Activated CD8-positive, alpha-beta T cell treated with anti-CD3 and anti-CD28 coated beads, Interleukin-2, amount 10 ng/mL, durations not matched to agents 7 days and 5 days (primary cell): Measurements from ENCODE around the gene SMCP. TPM values are rescaled to one million over a fixed set of nuclear protein-coding genes. Genes with fewer than 3 reads are reported as not detected.

Source experiments
- ATAC-seq: fragments of 150-1000 bp; cut with Tn5 transposase; one replicate; pipeline ENCODE4 v1.10.0; 2021; ENCODE audit warnings: moderate library complexity
- CTCF ChIA-PET: fragments of 350-600 bp; sonication (Branson Sonifier 250); formaldehyde crosslinking; loops from one replicate; lab custom pipeline; 2021; ENCODE audit warnings: antibody characterized with exemption; lab: Charles Lee
- POLR2A ChIA-PET: fragments of 350-600 bp; sonication (Branson Sonifier 250); formaldehyde crosslinking; loops from one replicate; lab custom pipeline; 2021; ENCODE audit warnings: antibody characterized with exemption; lab: Charles Lee
- DNase-seq: peaks from one replicate; pipeline ENCODE4 v3.0.0-alpha.2; 2020
- H3K27ac Mint-ChIP-seq: one replicate; pipeline ENCODE4 v1.8.0; 2021; ENCODE audit warnings: mild to moderate bottlenecking, mixed read lengths
- H3K27me3 Mint-ChIP-seq: one replicate; pipeline ENCODE4 v1.8.0; 2021; ENCODE audit warnings: low read depth, mixed read lengths
- H3K36me3 Mint-ChIP-seq: one replicate; pipeline ENCODE4 v1.8.0; 2021; ENCODE audit warnings: low read depth, mixed read lengths
- H3K4me1 Mint-ChIP-seq: one replicate; pipeline ENCODE4 v1.8.0; 2021; ENCODE audit warnings: low read depth, mixed read lengths
- H3K4me3 Mint-ChIP-seq: one replicate; pipeline ENCODE4 v1.8.0; 2021; ENCODE audit warnings: mild to moderate bottlenecking, mixed read lengths
- H3K9me3 Mint-ChIP-seq: one replicate; pipeline ENCODE4 v1.8.0; 2022; ENCODE audit warnings: mixed read lengths; ENCODE audit not compliant: insufficient read depth
- total RNA-seq, 2 experiments: library from RNA; stranded (reverse); gene quantifications; one replicate each; pipeline ENCODE4 v1.2.3, GENCODE V29; 2021

SMCP gene
- total RNA-seq, 2 experiments from 2014 or later: not detected

- Mint-ChIP-seq H3K4me3 (no peak overlapping the region), H3K27me3 (peaks cover 5% of the 10 kb centered on the region), H3K9me3 (no peaks in the 10 kb centered on the region), H3K36me3 (no peaks in the 10 kb centered on the region), H3K27ac (no peak overlapping the region), H3K4me1 (no peaks in the 10 kb centered on the region)
- no peak for ATAC-seq
- ChIA-PET POLR2A (no interaction called here), CTCF (interaction anchor here (0.7 to 2.4 kb wide), 10 partner anchors 8 to 363 kb away, joined by 3 to 11 read pairs (median 6); partner anchors contain the start of gene LCE7A)
- no peak for DNase-seq
Measured at GRCh38 chr1:152870831-152871730, 7.0 kb upstream of the SMCP start.

GRCh38 chr1:152871731-152872126, 6.4 kb upstream of the SMCP start:
- H3K27me3 Mint-ChIP-seq: peaks cover 5% of the 10 kb centered on the region
- DNase-seq: no peak
- no peaks in the 10 kb centered on the region for H3K36me3 Mint-ChIP-seq
- no peaks in the 10 kb centered on the region for H3K4me1 Mint-ChIP-seq
- H3K27ac Mint-ChIP-seq: no peak overlapping the region
- ChIA-PET POLR2A (no interaction called here), CTCF (interaction anchor here (0.7 to 2.4 kb wide), 2 partner anchors 54 to 356 kb away, joined by 3 to 11 read pairs; no protein-coding TSS in a partner anchor)
- ATAC-seq: no peak
- H3K9me3 Mint-ChIP-seq: no peaks in the 10 kb centered on the region
- no peak overlapping the region for H3K4me3 Mint-ChIP-seq

DNA sequence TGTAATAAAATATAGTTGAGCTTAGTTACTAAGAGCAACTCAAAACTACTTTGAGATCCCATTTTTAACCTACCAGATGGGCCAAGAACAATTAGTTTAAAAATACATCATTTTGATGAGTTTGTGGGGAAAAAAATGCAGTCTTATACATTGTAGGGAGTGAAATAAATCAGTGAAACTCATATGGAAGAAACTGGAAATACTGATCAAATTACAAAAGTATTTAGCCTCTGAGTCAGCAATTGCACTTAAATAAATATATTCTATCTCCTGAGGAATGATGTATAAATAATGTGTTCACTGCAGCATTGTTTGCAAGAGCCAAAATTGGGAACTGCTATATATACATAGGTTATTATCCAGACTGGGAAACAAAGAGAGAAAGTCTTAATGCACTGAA, 4.6 kb upstream of the SMCP start:
- CTCF ChIA-PET: no interaction called here
- Mint-ChIP-seq H3K27me3 (peaks cover 5% of the 10 kb centered on the region), H3K4me1 (no peaks in the 10 kb centered on the region), H3K27ac (no peak overlapping the region), H3K36me3 (no peaks in the 10 kb centered on the region), H3K9me3 (no peaks in the 10 kb centered on the region), H3K4me3 (no peak overlapping the region)
- DNase-seq (no peak), ATAC-seq (no peak)
- POLR2A ChIA-PET: no interaction called here

- DNase-seq: no peak
- Mint-ChIP-seq H3K27me3 (peaks cover 5% of the 10 kb centered on the region), H3K27ac (no peak overlapping the region), H3K4me3 (no peak overlapping the region), H3K36me3 (no peaks in the 10 kb centered on the region), H3K9me3 (no peaks in the 10 kb centered on the region), H3K4me1 (no peaks in the 10 kb centered on the region)
- CTCF ChIA-PET: no interaction called here
- ATAC-seq: no peak
- POLR2A ChIA-PET: no interaction called here
Measured at GRCh38 chr1:152876827-152877226, 1.3 kb upstream of the SMCP start.

- Mint-ChIP-seq H3K36me3 (no peaks in the 10 kb centered on the region), H3K9me3 (no peaks in the 10 kb centered on the region), H3K27me3 (peaks cover 5% of the 10 kb centered on the region), H3K27ac (no peak overlapping the region), H3K4me1 (no peaks in the 10 kb centered on the region), H3K4me3 (no peak overlapping the region)
- ChIA-PET POLR2A (no interaction called here), CTCF (interaction anchor here (1.2 kb wide), 1 partner anchor 9 kb away, joined by 3 read pairs; no protein-coding TSS in a partner anchor)
- DNase-seq: no peak
- ATAC-seq: no peak
Measured at GRCh38 chr1:152879559-152880198, 1.6 kb downstream of the SMCP start.

DNA sequence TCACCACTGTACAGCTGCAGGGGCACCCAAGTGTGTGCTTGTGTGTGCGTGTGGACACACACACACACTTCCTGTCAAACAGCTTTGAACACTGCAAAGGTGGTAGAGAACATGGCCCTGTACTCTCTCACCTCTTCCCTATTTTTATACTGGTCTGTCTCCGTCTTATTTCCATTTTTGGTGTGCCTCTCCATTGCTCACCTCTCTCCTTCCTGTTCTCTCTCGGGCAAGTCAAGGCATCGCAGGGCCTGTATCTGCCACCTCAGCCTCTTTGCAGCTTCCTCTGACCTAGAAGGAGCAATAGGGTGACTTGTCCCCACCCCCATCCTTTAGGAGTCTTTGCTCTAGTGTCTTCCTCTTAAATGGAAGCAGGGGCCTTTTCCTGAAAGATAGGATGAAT, 2.2 kb downstream of the SMCP start:
- POLR2A ChIA-PET: no interaction called here
- CTCF ChIA-PET: no interaction called here
- Mint-ChIP-seq H3K27ac (no peak overlapping the region), H3K4me3 (no peak overlapping the region), H3K9me3 (no peaks in the 10 kb centered on the region), H3K36me3 (no peaks in the 10 kb centered on the region), H3K4me1 (no peaks in the 10 kb centered on the region), H3K27me3 (peaks cover 2% of the 10 kb centered on the region)
- ATAC-seq (no peak), DNase-seq (no peak)

DNA sequence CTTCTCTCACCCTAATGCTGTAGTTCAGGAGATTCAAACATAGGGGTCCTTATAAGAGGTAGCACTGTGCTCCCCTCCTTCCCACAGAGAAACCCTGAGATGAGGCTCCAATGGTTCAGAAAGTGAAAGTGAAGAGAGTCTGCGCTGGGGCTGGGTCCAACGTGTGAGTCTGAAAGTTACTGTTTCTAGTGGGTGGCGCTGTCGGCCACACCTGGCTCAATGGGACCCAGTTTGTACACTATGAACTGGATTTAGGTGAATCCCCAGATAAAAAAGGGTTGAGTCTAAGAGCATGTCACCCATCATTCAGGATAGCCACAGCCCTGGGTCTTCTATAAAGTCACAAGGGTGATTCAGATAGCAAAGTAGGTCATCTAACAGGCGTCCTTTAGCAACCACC, 2.8 kb downstream of the SMCP start:
- Mint-ChIP-seq H3K27me3 (no peaks in the 10 kb centered on the region), H3K4me1 (no peaks in the 10 kb centered on the region), H3K9me3 (no peaks in the 10 kb centered on the region), H3K27ac (no peak overlapping the region), H3K4me3 (no peak overlapping the region), H3K36me3 (no peaks in the 10 kb centered on the region)
- CTCF ChIA-PET: no interaction called here
- POLR2A ChIA-PET: no interaction called here
- ATAC-seq (no peak), DNase-seq (no peak)

DNA sequence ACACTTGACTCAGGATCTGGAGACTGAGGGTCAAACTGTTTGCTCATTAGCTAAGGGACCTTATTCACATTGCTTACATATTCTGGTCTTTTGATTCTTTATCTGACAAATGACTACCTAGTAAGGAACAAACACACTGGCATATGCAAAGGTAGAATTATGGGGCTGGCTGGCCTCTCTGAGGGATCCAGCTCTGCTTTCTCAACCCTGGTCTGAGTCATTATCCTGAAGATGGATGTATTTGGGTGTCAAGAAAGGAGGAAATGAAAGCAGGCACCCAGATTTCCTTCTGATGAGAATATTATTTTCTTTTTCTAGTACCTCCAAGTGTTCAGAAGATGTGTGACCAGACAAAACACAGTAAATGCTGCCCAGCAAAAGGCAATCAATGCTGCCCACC, 6.0 kb downstream of the SMCP start:
- Mint-ChIP-seq H3K4me1 (no peaks in the 10 kb centered on the region), H3K9me3 (no peaks in the 10 kb centered on the region), H3K27ac (no peak overlapping the region), H3K27me3 (peaks cover 5% of the 10 kb centered on the region), H3K4me3 (no peak overlapping the region), H3K36me3 (no peaks in the 10 kb centered on the region)
- DNase-seq (no peak), ATAC-seq (no peak)
- ChIA-PET POLR2A (no interaction called here), CTCF (interaction anchor here (0.8 kb wide), 1 partner anchor 14 kb away, joined by 3 read pairs; no protein-coding TSS in a partner anchor)

GRCh38 chr1:152884506-152884905, 6.4 kb downstream of the SMCP start:
- Mint-ChIP-seq H3K4me1 (no peaks in the 10 kb centered on the region), H3K27ac (no peak overlapping the region), H3K4me3 (no peak overlapping the region), H3K27me3 (peaks cover 5% of the 10 kb centered on the region), H3K36me3 (no peaks in the 10 kb centered on the region), H3K9me3 (no peaks in the 10 kb centered on the region)
- no peak for ATAC-seq
- ChIA-PET CTCF (no interaction called here), POLR2A (no interaction called here)
- DNase-seq: no peak

DNA sequence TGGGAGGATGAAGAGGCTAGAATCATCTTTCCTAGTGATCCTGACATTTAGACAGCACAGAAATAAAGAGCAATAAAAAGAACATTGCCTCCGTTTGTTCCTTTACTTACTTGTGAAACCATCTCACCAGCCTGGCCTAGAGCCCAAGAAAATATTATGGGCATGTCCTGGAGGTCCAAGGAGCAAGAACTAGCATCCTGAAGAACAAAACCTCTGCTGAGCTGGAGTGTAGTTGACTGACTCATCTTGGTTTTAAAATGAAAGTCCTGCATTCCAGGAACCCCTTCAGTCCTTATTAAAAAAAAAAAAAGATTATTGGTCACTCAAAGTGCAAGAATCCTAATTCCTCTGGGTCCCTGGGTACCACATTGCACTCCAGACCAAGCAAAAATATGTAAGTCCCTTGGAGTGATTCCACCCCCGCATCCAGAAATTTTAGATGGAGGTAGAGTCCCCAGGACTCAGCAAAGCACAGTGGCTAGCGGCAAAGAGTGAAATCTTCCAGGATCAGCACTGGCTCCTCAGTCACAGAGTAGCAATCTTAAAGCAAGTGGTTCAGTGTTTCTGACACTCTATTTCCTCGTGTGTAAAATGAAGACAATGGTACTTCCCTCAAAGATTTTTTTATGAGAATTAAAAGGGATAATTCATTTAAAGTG, 7.0 kb downstream of the SMCP start:
- no peaks in the 10 kb centered on the region for H3K9me3 Mint-ChIP-seq
- ATAC-seq (no peak), DNase-seq (no peak)
- H3K27me3 Mint-ChIP-seq: peaks cover 7% of the 10 kb centered on the region
- no peaks in the 10 kb centered on the region for H3K4me1 Mint-ChIP-seq
- no peaks in the 10 kb centered on the region for H3K36me3 Mint-ChIP-seq
- no peak overlapping the region for H3K27ac Mint-ChIP-seq
- ChIA-PET CTCF (no interaction called here), POLR2A (no interaction called here)
- no peak overlapping the region for H3K4me3 Mint-ChIP-seq

DNA sequence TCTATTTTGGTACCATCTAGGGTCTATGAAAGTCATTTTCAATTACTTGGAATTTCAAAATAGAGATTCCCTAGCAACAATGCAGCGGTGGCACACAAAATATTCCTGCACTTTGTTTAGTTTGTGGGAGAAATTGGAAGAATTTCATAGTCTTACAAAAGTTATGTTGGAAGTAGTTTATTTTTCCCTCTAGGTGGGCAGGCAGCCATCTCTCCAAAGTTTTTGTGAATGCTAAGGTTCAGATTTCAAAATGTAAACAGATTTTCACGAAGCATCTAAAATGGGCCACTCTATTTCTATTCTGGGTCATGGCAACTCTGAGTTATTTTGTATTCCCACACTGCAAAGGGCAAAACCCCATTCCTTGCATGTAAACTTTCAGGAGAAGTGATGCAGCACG, 8.0 kb downstream of the SMCP start:
- no peak for DNase-seq
- no peaks in the 10 kb centered on the region for H3K4me1 Mint-ChIP-seq
- no peak for ATAC-seq
- no peaks in the 10 kb centered on the region for H3K9me3 Mint-ChIP-seq
- no peak overlapping the region for H3K4me3 Mint-ChIP-seq
- no peak overlapping the region for H3K27ac Mint-ChIP-seq
- ChIA-PET POLR2A (interaction anchor here (0.6 kb wide), 1 partner anchor 9 kb away, joined by 3 read pairs; no protein-coding TSS in a partner anchor), CTCF (no interaction called here)
- peaks cover 12% of the 10 kb centered on the region for H3K27me3 Mint-ChIP-seq
- H3K36me3 Mint-ChIP-seq: no peaks in the 10 kb centered on the region
